B cell (primary cell): ENCODE data around the gene ZNF771. TPM values are rescaled to one million over a fixed set of nuclear protein-coding genes. Genes with fewer than 3 reads are reported as not detected.

Experiments
- ATAC-seq: fragments of 200-7000 bp; cut with Tn5 transposase; one replicate; pipeline ENCODE4 v1.10.0; 2021; ENCODE audit warnings: low read depth, mild to moderate bottlenecking, moderate number of reproducible peaks, moderate library complexity
- CTCF ChIA-PET: fragments of 350-600 bp; sonication (Branson Sonifier 250); formaldehyde crosslinking; loops from one replicate; lab custom pipeline; 2021; ENCODE audit warnings: antibody characterized with exemption, inconsistent platforms; lab: Charles Lee
- POLR2A ChIA-PET: fragments of 350-600 bp; sonication (Branson Sonifier 250); formaldehyde crosslinking; loops from one replicate; lab custom pipeline; 2021; ENCODE audit warnings: antibody characterized with exemption; lab: Charles Lee
- DNase-seq: peaks from one replicate; pipeline ENCODE4 v3.0.0; 2013
- H2AFZ ChIP-seq: 2 replicates; pipeline ENCODE4 v1.6.1; 2012; ENCODE audit warnings: mild to moderate bottlenecking, low read depth, low read length; ENCODE audit not compliant: insufficient read depth, poor library complexity, severe bottlenecking
- H3K27ac ChIP-seq, 2 donors: 1 replicate in 1 of 2; 2 replicates in 1 of 2; pipeline ENCODE4 v1.5.1; 2012 to 2013; ENCODE audit warnings: low read length in 2 of 2, mild to moderate bottlenecking in 2 of 2, moderate library complexity in 1 of 2
- H3K27me3 ChIP-seq, 4 experiments: fragments of 200-600 bp in 1 of 4; sonication (generic) in 1 of 4; replicated peaks in 1 of 4; 1 replicate in 2 of 4; 2 replicates in 2 of 4; pipeline versions ENCODE4 v1.6.1 to v1.7.0; 2013 to 2016; ENCODE audit warnings: low read length in 3 of 4, mild to moderate bottlenecking in 2 of 4, mixed read lengths in 1 of 4, moderate library complexity in 1 of 4; ENCODE audit not compliant: insufficient read depth in 4 of 4, control insufficient read depth in 3 of 4; ENCODE audit errors: control extremely low read depth in 1 of 4
- H3K36me3 ChIP-seq, 2 experiments: replicated peaks in 1 of 2; 1 replicate in 1 of 2; 2 replicates in 1 of 2; pipeline versions ENCODE4 v1.6.1 to v1.7.1; 2013; ENCODE audit warnings: low read length in 1 of 2; ENCODE audit not compliant: insufficient read depth in 2 of 2, control insufficient read depth in 1 of 2; ENCODE audit errors: control extremely low read depth in 1 of 2, extremely low read depth in 1 of 2
- H3K4me1 ChIP-seq, 2 donors: fragments of 200-600 bp in 1 of 2; sonication (generic) in 1 of 2; 1 replicate in 1 of 2; 2 replicates in 1 of 2; pipeline versions ENCODE4 v1.5.1 to v1.6.1; 2013 to 2017; ENCODE audit warnings: low read length in 2 of 2; ENCODE audit not compliant: control insufficient read depth in 2 of 2, insufficient read depth in 2 of 2
- H3K4me2 ChIP-seq: replicated peaks from 2 replicates; pipeline ENCODE3; 2012; ENCODE audit warnings: mild to moderate bottlenecking, low read depth, low read length; ENCODE audit not compliant: poor library complexity, severe bottlenecking
- H3K4me3 ChIP-seq, 5 experiments: fragments of 200-600 bp in 1 of 5; sonication (generic) in 1 of 5; 1 replicate in 3 of 5; 2 replicates in 2 of 5; pipeline versions ENCODE4 v1.5.1 to v1.7.0; 2011 to 2016; ENCODE audit warnings: low read length in 4 of 5, mild to moderate bottlenecking in 4 of 5, low read depth in 2 of 5, control low read depth in 1 of 5, moderate library complexity in 1 of 5; ENCODE audit not compliant: insufficient read depth in 1 of 5; ENCODE audit errors: control extremely low read depth in 1 of 5, extremely low read depth in 1 of 5
- H3K79me2 ChIP-seq: fragments of 200-600 bp; sonication (generic); one replicate; pipeline ENCODE4 v1.6.0; 2016; ENCODE audit warnings: low read length; ENCODE audit not compliant: control insufficient read depth, insufficient read depth
- H3K9ac ChIP-seq: fragments of 200-600 bp; sonication (generic); 2 replicates; pipeline ENCODE4 v1.6.1; 2017; ENCODE audit warnings: mild to moderate bottlenecking, low read length, moderate library complexity
- H3K9me3 ChIP-seq, 3 donors: one replicate each; pipeline versions ENCODE4 v1.6.1 to v1.7.1; 2013; ENCODE audit warnings: low read length in 2 of 3; ENCODE audit not compliant: control insufficient read depth in 2 of 3, insufficient read depth in 1 of 3; ENCODE audit errors: control extremely low read depth in 1 of 3
- H4K20me1 ChIP-seq: 2 replicates; pipeline ENCODE4 v1.6.0; 2012; ENCODE audit warnings: mild to moderate bottlenecking, low read length; ENCODE audit not compliant: insufficient read depth, control insufficient read depth, poor library complexity, severe bottlenecking
- H3K27ac Mint-ChIP-seq: one replicate; pipeline ENCODE4 v1.8.0; 2021; ENCODE audit warnings: mixed read lengths
- H3K27me3 Mint-ChIP-seq: one replicate; pipeline ENCODE4 v1.8.0; 2021; ENCODE audit warnings: mixed read lengths
- H3K4me1 Mint-ChIP-seq: one replicate; pipeline ENCODE4 v1.8.0; 2021; ENCODE audit warnings: mixed read lengths
- H3K4me3 Mint-ChIP-seq: one replicate; pipeline ENCODE4 v1.8.0; 2021; ENCODE audit warnings: mixed read lengths
- H3K9me3 Mint-ChIP-seq: one replicate; pipeline ENCODE4 v1.8.0; 2022; ENCODE audit warnings: mixed read lengths; ENCODE audit not compliant: insufficient read depth
- CTCF ChIP-seq: fragments of 200-600 bp; IDR thresholded peaks from one replicate; pipeline ENCODE4 v1.8.0; 2022; ENCODE audit warnings: antibody characterized with exemption, mild to moderate bottlenecking
- EZH2 ChIP-seq: IDR thresholded peaks from 2 replicates; pipeline ENCODE4 v1.6.1; 2012; ENCODE audit warnings: borderline replicate concordance, low read depth, mild to moderate bottlenecking, moderate library complexity, low read length; ENCODE audit not compliant: insufficient read depth, poor library complexity, severe bottlenecking
- WGBS: methylation state at CpG from one replicate; pipeline ENCODE4 v1.1.5; 2013; ENCODE audit warnings: missing lambda C conversion rate; ENCODE audit not compliant: insufficient coverage; 5-methylcytosine and 5-hydroxymethylcytosine counted together
- intact Hi-C: fragments of 100-400 bp; cut with micrococcal nuclease; formaldehyde crosslinking; loops from one replicate; pipeline ENCODE4 v1.10.0; 2022
- polyA plus RNA-seq: library from polyadenylated mRNA; depleted of rRNA; stranded (reverse); fragments of >200 nt; gene quantifications from 2 replicates; pipeline ENCODE4 v1.2.3, GENCODE V29; 2012
- total RNA-seq, 2 donors: library from RNA; stranded (reverse); fragments of 120-200 nt in 1 of 2; gene quantifications; 1 replicate in 1 of 2; 2 replicates in 1 of 2; pipeline versions ENCODE4 v1.2.3 to v1.2.4, GENCODE V29; 2013 to 2022

ZNF771 gene
- total and polyA plus RNA-seq, 2 donors (not counting 1 experiment from before 2014, with no cell fraction given) = 4.1 to 6.6 TPM

- peaks cover 0 to 2% of the 10 kb centered on the region in 2 experiments for H3K36me3 ChIP-seq
- peak overlapping the region in 4 of 5 experiments; percentile 59 to 73 (median 68) for H3K4me3 ChIP-seq
- peaks cover 0 to 2% (median 0%) of the 10 kb centered on the region in 3 donors for H3K9me3 ChIP-seq
- peaks cover 34 to 68% of the 10 kb centered on the region in 2 donors for H3K4me1 ChIP-seq
- 86% methylated on average over 1 of the region's 13 CpGs for WGBS
- H3K27ac Mint-ChIP-seq = peak overlapping the region; percentile 98
- peak overlapping the region; percentile 84 for H2AFZ ChIP-seq
- ATAC-seq (no peak), DNase-seq (no peak)
- CTCF ChIA-PET = interaction anchor here (1.1 to 2.3 kb wide), 2 partner anchors 28 to 36 kb away, joined by 3 to 18 read pairs; no protein-coding TSS in a partner anchor
- H3K4me3 Mint-ChIP-seq = peak overlapping the region; percentile 90
- intact Hi-C loops = loop anchor here (1.0 kb wide), 3 partner anchors 11 to 28 kb away; partner anchors contain the start of genes TBC1D10B and ZNF48
- TF ChIP-seq EZH2 (no peak), CTCF (no peak)
- no peaks in the 10 kb centered on the region for H3K27me3 ChIP-seq
- H3K4me1 Mint-ChIP-seq = peaks cover 52% of the 10 kb centered on the region
- POLR2A ChIA-PET = interaction anchor here (0.6 to 2.6 kb wide), 3 partner anchors 14 to 443 kb away, joined by 3 to 51 read pairs (median 6); partner anchors contain the start of genes CORO1A and ZNF48
- peaks cover 48% of the 10 kb centered on the region for H3K79me2 ChIP-seq
- peak overlapping the region; percentile 72 for H3K9ac ChIP-seq
- H3K4me2 ChIP-seq = peak overlapping the region; percentile 83
- H3K27me3 Mint-ChIP-seq = no peaks in the 10 kb centered on the region
- H3K27ac ChIP-seq = peak overlapping the region; percentile 72 to 100
- H4K20me1 ChIP-seq = no peaks in the 10 kb centered on the region
- no peaks in the 10 kb centered on the region for H3K9me3 Mint-ChIP-seq
Observed at GRCh38 chr16:30381291-30382041, 25.9 kb upstream of the ZNF771 start.
